Measurements from ENCODE around the gene HNF1A. TPM values are rescaled to one million over a fixed set of nuclear protein-coding genes. Genes with fewer than 3 reads are reported as not detected.

HNF1A gene
- not detected for polyA plus RNA-seq (2012; ENCODE audit: missing spikeins)

DNA sequence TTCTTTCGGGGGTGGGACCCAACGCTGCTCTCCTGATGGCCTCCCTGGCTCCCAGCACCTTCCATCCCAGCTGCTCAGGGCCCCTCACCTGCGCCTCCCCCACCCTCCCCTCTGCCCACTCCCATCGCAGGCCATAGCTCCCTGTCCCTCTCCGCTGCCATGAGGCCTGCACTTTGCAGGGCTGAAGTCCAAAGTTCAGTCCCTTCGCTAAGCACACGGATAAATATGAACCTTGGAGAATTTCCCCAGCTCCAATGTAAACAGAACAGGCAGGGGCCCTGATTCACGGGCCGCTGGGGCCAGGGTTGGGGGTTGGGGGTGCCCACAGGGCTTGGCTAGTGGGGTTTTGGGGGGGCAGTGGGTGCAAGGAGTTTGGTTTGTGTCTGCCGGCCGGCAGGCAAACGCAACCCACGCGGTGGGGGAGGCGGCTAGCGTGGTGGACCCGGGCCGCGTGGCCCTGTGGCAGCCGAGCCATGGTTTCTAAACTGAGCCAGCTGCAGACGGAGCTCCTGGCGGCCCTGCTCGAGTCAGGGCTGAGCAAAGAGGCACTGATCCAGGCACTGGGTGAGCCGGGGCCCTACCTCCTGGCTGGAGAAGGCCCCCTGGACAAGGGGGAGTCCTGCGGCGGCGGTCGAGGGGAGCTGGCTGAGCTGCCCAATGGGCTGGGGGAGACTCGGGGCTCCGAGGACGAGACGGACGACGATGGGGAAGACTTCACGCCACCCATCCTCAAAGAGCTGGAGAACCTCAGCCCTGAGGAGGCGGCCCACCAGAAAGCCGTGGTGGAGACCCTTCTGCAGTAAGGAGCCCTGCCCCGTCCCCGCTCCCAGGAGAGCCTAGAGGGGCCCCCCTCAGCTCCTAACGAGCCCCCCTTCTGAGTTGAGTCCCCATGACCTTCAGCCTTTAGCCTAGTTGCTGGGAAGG lies at the start of gene HNF1A:
Gene HNF1A, plus strand, starts transcription at position 248 of the 924 bp plus-strand sequence. Its CDS starts 226 bp downstream, at position 474.
- DNase-seq (ENCODE audit: insufficient read length), result no peak
- TF ChIP-seq TAF1 (IDR thresholded peaks at IDR 0.05; ENCODE audit: borderline replicate concordance, low read depth, low read length), result no peak
- no peak for TF ChIP-seq POLR2A (IDR thresholded peaks at IDR 0.05; ENCODE audit: low read depth, low read length)
- TF ChIP-seq POLR2AphosphoS5 (IDR thresholded peaks at IDR 0.05; ENCODE audit: low read depth, low read length), result no peak
- FAIRE-seq, result no peak

GRCh38 chr12:120928864-120929652 lies 49.3 kb upstream of the HNF1A start:
- DNase-seq (ENCODE audit: insufficient read length) (no peak), FAIRE-seq (no peak)
- TF ChIP-seq TAF1 (IDR thresholded peaks at IDR 0.05; ENCODE audit: borderline replicate concordance, low read depth, low read length) (no peak), POLR2AphosphoS5 (IDR thresholded peaks at IDR 0.05; ENCODE audit: low read depth, low read length) (no peak), POLR2A (IDR thresholded peaks at IDR 0.05; ENCODE audit: low read depth, low read length) (no peak)

DNA sequence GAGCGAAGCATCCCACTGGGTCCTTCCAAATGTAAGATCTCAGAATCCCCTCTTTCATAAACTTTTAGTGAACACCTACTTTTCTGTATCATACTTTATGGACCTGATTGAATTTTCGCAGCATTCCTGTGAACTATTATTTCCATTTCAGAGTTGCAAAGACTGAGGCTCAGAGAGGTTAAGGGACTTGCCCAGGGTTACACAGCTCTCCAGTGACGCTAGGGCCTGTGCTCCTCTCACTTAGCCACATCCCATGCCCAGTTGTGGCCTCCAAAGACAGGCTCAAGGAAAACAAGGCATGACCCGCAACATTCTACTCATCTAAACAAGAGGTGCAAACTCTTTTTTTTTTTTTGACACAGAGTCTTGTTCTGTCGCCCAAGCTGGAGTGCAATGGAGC lies 48.3 kb upstream of the HNF1A start:
- FAIRE-seq (no peak), DNase-seq (ENCODE audit: insufficient read length) (no peak)
- TF ChIP-seq TAF1 (IDR thresholded peaks at IDR 0.05; ENCODE audit: borderline replicate concordance, low read depth, low read length), result no peak

DNA sequence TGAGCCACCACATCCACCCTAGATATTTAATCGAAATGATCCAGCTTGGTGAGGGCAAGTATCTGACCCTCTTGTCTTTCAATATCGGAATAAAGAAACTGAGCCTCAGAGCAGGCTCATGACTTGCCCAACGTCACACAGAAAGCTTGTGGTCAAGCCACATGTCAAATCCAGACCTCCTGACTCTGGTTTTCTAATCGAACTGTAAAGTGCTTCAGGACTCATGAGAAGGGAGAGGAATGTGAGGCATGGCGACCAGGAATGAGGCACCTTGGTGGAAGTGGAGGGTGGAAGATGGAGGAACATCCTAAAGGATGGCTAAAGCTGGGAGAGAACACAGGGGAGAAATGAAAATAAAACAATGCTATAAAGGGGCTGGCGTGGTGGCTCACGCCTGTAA lies 46.3 kb upstream of the HNF1A start:
- TF ChIP-seq TAF1 (IDR thresholded peaks at IDR 0.05; ENCODE audit: borderline replicate concordance, low read depth, low read length), result no peak
- no peak for TF ChIP-seq POLR2A (IDR thresholded peaks at IDR 0.05; ENCODE audit: low read depth, low read length)
- TF ChIP-seq POLR2AphosphoS5 (IDR thresholded peaks at IDR 0.05; ENCODE audit: low read depth, low read length), result no peak
- FAIRE-seq (no peak), DNase-seq (ENCODE audit: insufficient read length) (no peak)

DNA sequence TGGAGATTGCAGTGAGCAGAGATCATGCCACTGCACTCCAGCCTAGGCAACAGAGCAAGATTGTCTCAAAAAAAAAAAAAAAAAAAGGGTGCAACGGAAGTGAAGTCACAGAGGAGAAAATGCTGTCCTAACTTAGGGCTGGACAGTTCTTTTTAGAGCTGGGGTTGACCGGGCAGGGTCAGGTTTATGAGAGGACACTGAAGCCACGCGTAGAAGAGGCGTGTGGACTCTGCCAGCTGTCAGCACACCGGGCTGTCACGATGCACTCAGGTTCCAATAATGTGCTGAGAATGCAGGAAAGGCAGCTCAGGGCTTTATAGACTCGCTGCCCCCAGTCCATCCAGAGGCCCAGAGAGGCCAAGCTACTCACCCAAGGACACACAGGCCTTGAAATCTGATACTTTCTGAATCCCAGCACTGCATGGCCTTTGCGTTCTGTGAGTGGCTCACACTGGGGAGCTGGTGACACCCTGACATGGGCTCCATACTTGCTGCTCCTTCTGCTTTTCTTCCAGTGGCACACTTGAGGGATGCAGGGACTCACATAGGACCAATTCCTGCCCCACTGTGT lies 45.3 kb upstream of the HNF1A start:
- FAIRE-seq (no peak), DNase-seq (ENCODE audit: insufficient read length) (no peak)
- TF ChIP-seq POLR2AphosphoS5 (IDR thresholded peaks at IDR 0.05; ENCODE audit: low read depth, low read length), result no peak
- TF ChIP-seq POLR2A (IDR thresholded peaks at IDR 0.05; ENCODE audit: low read depth, low read length), result no peak
- TF ChIP-seq TAF1 (IDR thresholded peaks at IDR 0.05; ENCODE audit: borderline replicate concordance, low read depth, low read length), result no peak

- DNase-seq (ENCODE audit: insufficient read length) (no peak), FAIRE-seq (no peak)
- TF ChIP-seq POLR2AphosphoS5 (IDR thresholded peaks at IDR 0.05; ENCODE audit: low read depth, low read length) (no peak), POLR2A (IDR thresholded peaks at IDR 0.05; ENCODE audit: low read depth, low read length) (no peak), TAF1 (IDR thresholded peaks at IDR 0.05; ENCODE audit: borderline replicate concordance, low read depth, low read length) (no peak)
These were observed 44.6 kb upstream of the HNF1A start for GRCh38 chr12:120933786-120934185.

- FAIRE-seq, result no peak
- TF ChIP-seq POLR2AphosphoS5 (IDR thresholded peaks at IDR 0.05; ENCODE audit: low read depth, low read length) (no peak), TAF1 (IDR thresholded peaks at IDR 0.05; ENCODE audit: borderline replicate concordance, low read depth, low read length) (no peak), POLR2A (IDR thresholded peaks at IDR 0.05; ENCODE audit: low read depth, low read length) (no peak)
- DNase-seq (ENCODE audit: insufficient read length), result no peak
These were observed 42.1 kb upstream of the HNF1A start for GRCh38 chr12:120936197-120936596.

DNA sequence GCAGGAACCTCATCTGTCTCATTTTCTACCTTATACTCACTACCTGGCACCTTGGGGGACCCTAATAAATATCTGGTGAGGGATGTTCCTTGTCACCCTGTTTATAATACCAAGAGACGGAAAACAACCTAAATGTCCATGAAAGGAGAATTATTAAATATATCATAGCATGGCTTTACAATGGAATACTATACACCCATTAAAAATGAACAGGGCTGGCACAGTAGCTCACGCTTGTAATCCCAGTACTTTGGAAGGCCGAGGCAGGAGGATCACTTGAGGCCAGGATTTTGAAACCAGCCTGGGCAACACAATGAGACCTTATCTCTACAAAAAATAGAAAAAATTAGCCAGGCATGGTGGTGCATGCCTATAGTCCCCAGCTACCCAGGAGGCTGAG lies 39.8 kb upstream of the HNF1A start:
- no peak for TF ChIP-seq TAF1 (IDR thresholded peaks at IDR 0.05; ENCODE audit: borderline replicate concordance, low read depth, low read length)
- no peak for TF ChIP-seq POLR2A (IDR thresholded peaks at IDR 0.05; ENCODE audit: low read depth, low read length)
- no peak for TF ChIP-seq POLR2AphosphoS5 (IDR thresholded peaks at IDR 0.05; ENCODE audit: low read depth, low read length)
- FAIRE-seq, result no peak
- no peak for DNase-seq (ENCODE audit: insufficient read length)

GRCh38 chr12:120939523-120939922 lies 38.8 kb upstream of the HNF1A start:
- DNase-seq (ENCODE audit: insufficient read length) (no peak), FAIRE-seq (no peak)
- TF ChIP-seq POLR2AphosphoS5 (IDR thresholded peaks at IDR 0.05; ENCODE audit: low read depth, low read length) (no peak), TAF1 (IDR thresholded peaks at IDR 0.05; ENCODE audit: borderline replicate concordance, low read depth, low read length) (no peak), POLR2A (IDR thresholded peaks at IDR 0.05; ENCODE audit: low read depth, low read length) (no peak)

DNA sequence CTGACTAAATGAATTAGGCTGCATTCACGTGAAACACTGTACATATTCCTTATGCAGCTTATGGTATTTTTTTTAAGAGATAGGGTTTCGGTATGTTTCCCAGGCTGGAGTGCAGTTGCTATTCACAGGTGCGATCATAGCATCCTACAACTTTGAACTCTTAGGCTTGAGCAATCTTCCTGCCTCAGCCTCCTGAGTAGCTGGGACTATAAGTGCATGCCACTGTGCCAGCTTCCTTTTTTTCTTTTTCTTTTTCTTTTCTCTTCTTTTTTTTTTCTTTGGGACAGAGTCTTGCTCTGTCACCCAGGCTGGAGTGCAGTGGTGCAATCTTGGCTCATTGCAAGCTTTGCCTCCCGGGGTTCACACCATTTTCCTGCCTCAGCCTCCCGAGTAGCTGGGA lies 38.3 kb upstream of the HNF1A start:
- TF ChIP-seq POLR2A (IDR thresholded peaks at IDR 0.05; ENCODE audit: low read depth, low read length) (no peak), POLR2AphosphoS5 (IDR thresholded peaks at IDR 0.05; ENCODE audit: low read depth, low read length) (no peak), TAF1 (IDR thresholded peaks at IDR 0.05; ENCODE audit: borderline replicate concordance, low read depth, low read length) (no peak)
- no peak for FAIRE-seq

GRCh38 chr12:120940799-120941198 lies 37.5 kb upstream of the HNF1A start:
- FAIRE-seq, result no peak

More for the DNA sequence above, 38.3 kb upstream of the HNF1A start:
- no peak for DNase-seq (ENCODE audit: insufficient read length)

More at GRCh38 chr12:120940799-120941198, 37.5 kb upstream of the HNF1A start:
- DNase-seq (ENCODE audit: insufficient read length), result no peak
- TF ChIP-seq TAF1 (IDR thresholded peaks at IDR 0.05; ENCODE audit: borderline replicate concordance, low read depth, low read length) (no peak), POLR2AphosphoS5 (IDR thresholded peaks at IDR 0.05; ENCODE audit: low read depth, low read length) (no peak), POLR2A (IDR thresholded peaks at IDR 0.05; ENCODE audit: low read depth, low read length) (no peak)
